Activated naive CD4-positive, alpha-beta T cell treated with anti-CD3 and anti-CD28 coated beads, Interleukin-2, amount 50 U/mL, for 72 hours (primary cell): ENCODE measurements around the gene ABL1. TPM values are rescaled to one million over a fixed set of nuclear protein-coding genes. Genes with fewer than 3 reads are reported as not detected.

ENCODE experiments used
- ATAC-seq, 2 donors: fragments of 150-1000 bp; cut with Tn5 transposase; 2 replicates each; pipeline ENCODE4 v1.10.0; 2021; ENCODE audit warnings: mild to moderate bottlenecking in 2 of 2, moderate library complexity in 2 of 2
- DNase-seq, 2 donors: peaks; one replicate each; pipeline ENCODE4 v3.0.0; 2021 to 2022; ENCODE audit warnings: low spot score in 2 of 2
- H3K27ac Mint-ChIP-seq, 2 donors: one replicate each; pipeline ENCODE4 v1.8.0; 2022; ENCODE audit warnings: mild to moderate bottlenecking in 2 of 2, mixed read lengths in 2 of 2
- H3K36me3 Mint-ChIP-seq, 2 donors: one replicate each; pipeline ENCODE4 v1.8.0; 2022; ENCODE audit warnings: mixed read lengths in 2 of 2
- H3K9me3 Mint-ChIP-seq, 2 donors: one replicate each; pipeline ENCODE4 v1.8.0; 2022; ENCODE audit warnings: mixed read lengths in 2 of 2
- total RNA-seq, 2 donors: library from RNA; stranded (reverse); gene quantifications; one replicate each; pipeline ENCODE4 v1.2.3, GENCODE V29; 2022

ABL1 gene
- total RNA-seq, 2 donors from 2014 or later: 24.4 to 35.0 TPM

DNA sequence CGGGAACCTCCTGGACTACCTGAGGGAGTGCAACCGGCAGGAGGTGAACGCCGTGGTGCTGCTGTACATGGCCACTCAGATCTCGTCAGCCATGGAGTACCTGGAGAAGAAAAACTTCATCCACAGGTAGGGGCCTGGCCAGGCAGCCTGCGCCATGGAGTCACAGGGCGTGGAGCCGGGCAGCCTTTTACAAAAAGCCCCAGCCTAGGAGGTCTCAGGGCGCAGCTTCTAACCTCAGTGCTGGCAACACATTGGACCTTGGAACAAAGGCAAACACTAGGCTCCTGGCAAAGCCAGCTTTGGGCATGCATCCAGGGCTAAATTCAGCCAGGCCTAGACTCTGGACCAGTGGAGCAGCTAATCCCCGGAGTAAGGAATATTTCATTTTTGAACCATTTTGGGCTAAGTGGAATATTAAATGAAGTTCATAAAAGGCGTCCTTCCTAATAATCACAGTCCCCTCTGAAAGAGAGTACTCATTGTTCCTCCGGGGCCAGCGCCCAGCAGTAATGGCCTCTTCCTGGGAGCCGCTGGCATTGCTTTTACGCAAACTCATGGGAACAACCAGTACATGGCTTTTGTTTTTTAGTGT, 38.0 kb downstream of the ABL1 start:
- DNase-seq: no peak
- no peak for ATAC-seq
- Mint-ChIP-seq H3K27ac (no peak overlapping the region), H3K36me3 (peaks cover 0 to 10% of the 10 kb centered on the region in 2 donors), H3K9me3 (no peaks in the 10 kb centered on the region)

DNA sequence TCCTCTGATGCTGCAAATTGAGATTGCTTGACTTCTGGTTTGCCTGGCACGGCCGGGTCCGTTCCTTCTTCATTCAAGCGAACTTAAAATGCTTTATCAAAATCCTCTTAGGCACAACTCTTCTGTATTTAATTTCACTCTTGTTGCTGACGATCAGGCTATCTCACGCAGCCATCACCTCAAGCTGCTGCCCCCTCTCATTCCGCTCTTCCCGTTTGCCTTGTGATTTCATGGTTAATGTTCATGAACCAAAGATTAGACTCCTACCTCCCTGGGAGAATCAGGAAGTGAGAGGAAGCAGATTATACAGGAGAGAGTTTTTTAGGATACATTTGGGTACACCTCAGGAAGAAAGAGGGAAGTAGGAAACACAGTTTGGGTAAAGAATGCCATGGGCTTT, 38.9 kb downstream of the ABL1 start:
- no peak for DNase-seq
- ATAC-seq: no peak
- Mint-ChIP-seq H3K27ac (no peak overlapping the region), H3K36me3 (peaks cover 0 to 10% of the 10 kb centered on the region in 2 donors), H3K9me3 (no peaks in the 10 kb centered on the region)

DNA sequence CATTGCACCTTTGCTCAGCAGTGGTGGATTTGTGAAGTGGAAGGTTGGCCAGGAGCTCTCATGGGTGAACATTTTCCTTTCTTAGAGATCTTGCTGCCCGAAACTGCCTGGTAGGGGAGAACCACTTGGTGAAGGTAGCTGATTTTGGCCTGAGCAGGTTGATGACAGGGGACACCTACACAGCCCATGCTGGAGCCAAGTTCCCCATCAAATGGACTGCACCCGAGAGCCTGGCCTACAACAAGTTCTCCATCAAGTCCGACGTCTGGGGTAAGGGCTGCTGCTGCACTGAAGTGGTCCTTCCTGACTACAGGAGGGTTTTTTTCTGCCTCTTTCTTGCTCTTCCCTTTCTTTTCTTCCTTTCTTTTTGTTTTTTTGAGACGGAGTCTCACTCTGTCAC, 39.7 kb downstream of the ABL1 start:
- no peaks in the 10 kb centered on the region for H3K9me3 Mint-ChIP-seq
- DNase-seq (no peak), ATAC-seq (no peak)
- peaks cover 0 to 10% of the 10 kb centered on the region in 2 donors for H3K36me3 Mint-ChIP-seq
- peak overlapping the region in 1 of 2 donors; percentile 26 for H3K27ac Mint-ChIP-seq

DNA sequence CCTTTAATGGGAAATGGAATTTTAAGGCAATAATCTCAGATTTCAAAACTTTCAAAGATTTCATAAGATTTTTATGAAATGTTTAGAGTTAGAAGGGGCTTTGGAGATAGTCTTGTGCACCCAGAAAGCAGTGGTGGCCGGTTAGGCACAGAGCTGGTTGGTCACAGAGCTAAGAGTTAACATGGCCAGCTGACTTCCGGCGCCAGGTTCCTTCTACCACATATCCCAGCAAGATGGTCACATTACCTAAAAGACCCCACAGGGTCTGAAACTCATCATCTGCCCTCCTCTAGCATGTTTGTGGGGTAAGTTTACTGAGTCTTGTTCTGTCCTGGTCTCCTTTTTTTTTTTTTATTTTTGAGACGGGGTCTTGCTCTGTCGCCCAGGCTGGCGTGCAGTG, 42.2 kb downstream of the ABL1 start:
- H3K27ac Mint-ChIP-seq: no peak overlapping the region
- no peak for ATAC-seq

DNA sequence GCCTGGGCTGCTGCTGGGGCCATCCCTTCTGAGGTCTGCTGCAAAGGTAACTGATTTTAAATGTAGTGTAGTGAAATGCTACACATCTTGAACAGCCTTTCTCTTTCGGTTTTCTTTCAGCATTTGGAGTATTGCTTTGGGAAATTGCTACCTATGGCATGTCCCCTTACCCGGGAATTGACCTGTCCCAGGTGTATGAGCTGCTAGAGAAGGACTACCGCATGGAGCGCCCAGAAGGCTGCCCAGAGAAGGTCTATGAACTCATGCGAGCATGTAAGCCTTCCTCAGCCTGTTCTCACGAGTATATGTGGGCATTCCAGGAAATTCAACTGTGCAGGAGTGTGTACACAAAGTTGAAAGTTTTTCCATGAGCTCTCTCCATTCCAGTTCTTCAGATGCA, 43.2 kb downstream of the ABL1 start:
- no peak for ATAC-seq
- DNase-seq: no peak
- Mint-ChIP-seq H3K9me3 (no peaks in the 10 kb centered on the region), H3K36me3 (peaks cover 7 to 12% of the 10 kb centered on the region in 2 donors), H3K27ac (no peak overlapping the region)

More for the DNA sequence above, 42.2 kb downstream of the ABL1 start:
- Mint-ChIP-seq H3K36me3 (peaks cover 7 to 12% of the 10 kb centered on the region in 2 donors), H3K9me3 (no peaks in the 10 kb centered on the region)
- DNase-seq: no peak

DNA sequence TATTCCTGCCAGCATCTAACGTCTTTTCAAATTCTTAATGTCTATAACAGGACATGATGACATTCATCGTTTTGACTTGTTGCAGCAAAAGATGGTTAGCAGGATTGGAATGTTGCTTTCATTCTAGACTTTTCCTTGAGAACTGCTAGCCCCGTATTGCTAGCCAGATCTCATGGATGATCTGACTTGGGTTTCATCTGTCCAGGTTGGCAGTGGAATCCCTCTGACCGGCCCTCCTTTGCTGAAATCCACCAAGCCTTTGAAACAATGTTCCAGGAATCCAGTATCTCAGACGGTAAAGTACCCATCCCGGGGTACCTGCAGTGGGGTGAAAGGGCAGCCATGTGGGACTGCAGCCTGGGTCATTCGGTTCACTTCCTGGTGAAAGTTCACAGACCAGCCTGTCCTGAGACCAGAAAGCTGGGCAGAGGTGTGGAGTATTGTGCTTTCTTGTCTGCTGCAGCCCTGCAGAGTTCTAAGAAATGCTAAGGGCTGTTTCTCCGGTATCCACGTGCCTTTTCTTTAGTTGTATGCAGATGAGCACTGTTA, 44.9 kb downstream of the ABL1 start:
- Mint-ChIP-seq H3K9me3 (no peaks in the 10 kb centered on the region), H3K36me3 (peaks cover 7% of the 10 kb centered on the region in 2 donors), H3K27ac (no peak overlapping the region)
- DNase-seq (no peak), ATAC-seq (no peak)

DNA sequence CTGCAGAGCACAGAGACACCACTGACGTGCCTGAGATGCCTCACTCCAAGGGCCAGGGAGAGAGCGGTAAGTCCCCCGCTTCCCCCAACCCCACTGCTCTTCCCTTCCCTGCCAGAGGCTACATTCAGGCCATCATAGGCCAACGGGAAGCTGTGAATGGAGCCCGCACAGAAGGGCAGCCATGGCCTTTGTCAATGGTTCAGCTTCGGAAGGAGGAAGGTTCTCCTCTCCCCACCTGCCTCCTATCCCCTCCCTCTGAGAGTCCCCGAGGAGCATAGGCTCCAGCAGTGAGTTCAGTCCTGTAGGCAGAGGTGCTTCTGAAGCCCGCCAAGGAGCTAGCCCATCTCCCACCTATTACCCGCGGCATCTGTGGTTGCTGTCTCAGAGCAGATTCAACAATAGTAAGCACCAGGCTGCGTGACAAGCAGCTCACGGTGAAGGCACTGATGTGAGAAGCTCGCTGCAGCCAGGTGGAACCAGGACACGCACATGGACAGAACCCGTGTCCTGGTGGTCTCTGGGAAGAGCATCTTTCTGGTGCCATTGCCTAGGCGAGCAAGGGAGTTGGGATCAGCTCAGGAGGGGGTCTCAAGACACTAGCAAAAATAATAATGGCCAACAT, 45.7 kb downstream of the ABL1 start:
- ATAC-seq (no peak), DNase-seq (no peak)
- Mint-ChIP-seq H3K27ac (no peak overlapping the region), H3K36me3 (peaks cover 7% of the 10 kb centered on the region in 2 donors), H3K9me3 (no peaks in the 10 kb centered on the region)

DNA sequence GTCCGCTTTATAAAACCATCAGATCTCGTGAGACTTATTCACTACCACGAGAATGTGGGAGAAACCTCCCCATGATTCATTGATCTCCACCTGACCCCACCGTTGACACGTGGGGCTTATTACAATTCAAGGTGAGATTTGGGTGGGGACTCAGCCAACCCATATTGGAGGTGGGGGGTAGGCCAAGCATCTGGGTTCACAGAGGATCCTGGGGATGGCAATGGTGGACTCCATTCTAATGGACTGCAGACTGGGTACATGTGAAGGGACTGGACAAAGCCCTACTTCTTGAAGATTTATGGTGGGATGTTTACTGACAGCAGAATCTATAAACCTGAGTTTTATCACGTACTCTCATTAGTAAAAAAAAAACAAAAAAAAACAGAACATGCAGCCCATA, 46.5 kb downstream of the ABL1 start:
- no peak for ATAC-seq
- H3K27ac Mint-ChIP-seq: peak overlapping the region in 1 of 2 donors; percentile 9
- peaks cover 7% of the 10 kb centered on the region in 2 donors for H3K36me3 Mint-ChIP-seq
- H3K9me3 Mint-ChIP-seq: no peaks in the 10 kb centered on the region
- DNase-seq: no peak

DNA sequence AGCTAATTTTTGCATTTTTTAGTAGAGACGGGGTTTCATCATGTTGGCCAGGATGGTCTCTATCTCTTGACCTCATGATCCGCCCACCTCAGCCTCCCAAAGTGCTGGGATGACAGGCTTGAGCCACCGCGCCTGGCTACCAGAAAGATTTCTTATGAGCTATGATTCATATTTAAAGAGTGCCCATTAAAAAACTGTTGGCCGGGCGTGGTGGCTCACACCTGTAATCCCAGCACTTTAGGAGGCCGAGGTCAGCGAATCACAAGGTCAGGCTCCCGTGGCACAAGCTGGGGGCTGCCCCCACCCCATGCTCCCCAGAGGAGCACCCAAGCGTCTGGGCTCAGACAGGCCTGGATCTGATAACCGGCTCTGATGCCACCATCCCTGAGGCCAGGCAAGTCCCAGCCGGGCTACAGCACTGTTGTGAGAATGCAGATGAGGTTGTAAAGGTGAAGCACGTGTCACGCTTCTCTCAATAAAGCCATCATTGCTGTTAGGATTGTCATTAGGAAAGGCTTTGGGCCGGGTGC, 47.7 kb downstream of the ABL1 start:
- ATAC-seq (peak in 1 of 2 donors; percentile 20), DNase-seq (no peak)
- Mint-ChIP-seq H3K9me3 (no peaks in the 10 kb centered on the region), H3K36me3 (peaks cover 7% of the 10 kb centered on the region in 2 donors), H3K27ac (no peak overlapping the region)

DNA sequence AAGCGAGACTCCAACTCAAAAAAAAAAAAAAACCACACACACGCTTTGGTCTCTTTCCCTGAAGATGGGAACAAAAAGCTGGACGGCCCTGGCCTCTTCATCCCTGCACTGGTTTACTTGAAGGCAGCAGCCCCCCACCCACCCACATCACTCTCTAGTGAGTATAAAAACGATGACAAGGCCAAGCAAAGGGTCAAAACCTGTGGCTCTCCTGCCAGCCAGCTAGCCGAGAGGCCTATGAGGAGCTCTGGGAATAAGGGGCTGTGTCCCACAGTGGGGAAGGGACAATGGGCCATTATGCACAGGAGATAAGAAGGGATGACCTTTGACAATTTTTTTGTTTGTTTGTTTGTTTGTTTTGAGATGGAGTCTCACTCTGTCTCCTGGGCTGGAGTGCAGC, 48.4 kb downstream of the ABL1 start:
- Mint-ChIP-seq H3K9me3 (no peaks in the 10 kb centered on the region), H3K27ac (peak overlapping the region in 1 of 2 donors; percentile 55), H3K36me3 (peaks cover 7% of the 10 kb centered on the region in 2 donors)
- no peak for ATAC-seq
- DNase-seq: no peak

DNA sequence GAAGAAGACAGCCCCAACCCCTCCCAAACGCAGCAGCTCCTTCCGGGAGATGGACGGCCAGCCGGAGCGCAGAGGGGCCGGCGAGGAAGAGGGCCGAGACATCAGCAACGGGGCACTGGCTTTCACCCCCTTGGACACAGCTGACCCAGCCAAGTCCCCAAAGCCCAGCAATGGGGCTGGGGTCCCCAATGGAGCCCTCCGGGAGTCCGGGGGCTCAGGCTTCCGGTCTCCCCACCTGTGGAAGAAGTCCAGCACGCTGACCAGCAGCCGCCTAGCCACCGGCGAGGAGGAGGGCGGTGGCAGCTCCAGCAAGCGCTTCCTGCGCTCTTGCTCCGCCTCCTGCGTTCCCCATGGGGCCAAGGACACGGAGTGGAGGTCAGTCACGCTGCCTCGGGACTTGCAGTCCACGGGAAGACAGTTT, 49.1 kb downstream of the ABL1 start:
- Mint-ChIP-seq H3K27ac (no peak overlapping the region), H3K36me3 (peaks cover 7% of the 10 kb centered on the region in 2 donors), H3K9me3 (no peaks in the 10 kb centered on the region)
- no peak for DNase-seq
- ATAC-seq: no peak

DNA sequence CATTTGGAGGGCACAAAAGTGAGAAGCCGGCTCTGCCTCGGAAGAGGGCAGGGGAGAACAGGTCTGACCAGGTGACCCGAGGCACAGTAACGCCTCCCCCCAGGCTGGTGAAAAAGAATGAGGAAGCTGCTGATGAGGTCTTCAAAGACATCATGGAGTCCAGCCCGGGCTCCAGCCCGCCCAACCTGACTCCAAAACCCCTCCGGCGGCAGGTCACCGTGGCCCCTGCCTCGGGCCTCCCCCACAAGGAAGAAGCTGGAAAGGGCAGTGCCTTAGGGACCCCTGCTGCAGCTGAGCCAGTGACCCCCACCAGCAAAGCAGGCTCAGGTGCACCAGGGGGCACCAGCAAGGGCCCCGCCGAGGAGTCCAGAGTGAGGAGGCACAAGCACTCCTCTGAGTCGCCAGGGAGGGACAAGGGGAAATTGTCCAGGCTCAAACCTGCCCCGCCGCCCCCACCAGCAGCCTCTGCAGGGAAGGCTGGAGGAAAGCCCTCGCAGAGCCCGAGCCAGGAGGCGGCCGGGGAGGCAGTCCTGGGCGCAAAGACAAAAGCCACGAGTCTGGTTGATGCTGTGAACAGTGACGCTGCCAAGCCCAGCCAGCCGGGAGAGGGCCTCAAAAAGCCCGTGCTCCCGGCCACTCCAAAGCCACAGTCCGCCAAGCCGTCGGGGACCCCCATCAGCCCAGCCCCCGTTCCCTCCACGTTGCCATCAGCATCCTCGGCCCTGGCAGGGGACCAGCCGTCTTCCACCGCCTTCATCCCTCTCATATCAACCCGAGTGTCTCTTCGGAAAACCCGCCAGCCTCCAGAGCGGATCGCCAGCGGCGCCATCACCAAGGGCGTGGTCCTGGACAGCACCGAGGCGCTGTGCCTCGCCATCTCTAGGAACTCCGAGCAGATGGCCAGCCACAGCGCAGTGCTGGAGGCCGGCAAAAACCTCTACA, 49.8 kb downstream of the ABL1 start:
- DNase-seq (no peak), ATAC-seq (no peak)
- H3K9me3 Mint-ChIP-seq: no peaks in the 10 kb centered on the region
- no peak overlapping the region for H3K27ac Mint-ChIP-seq
- peaks cover 7% of the 10 kb centered on the region in 2 donors for H3K36me3 Mint-ChIP-seq

DNA sequence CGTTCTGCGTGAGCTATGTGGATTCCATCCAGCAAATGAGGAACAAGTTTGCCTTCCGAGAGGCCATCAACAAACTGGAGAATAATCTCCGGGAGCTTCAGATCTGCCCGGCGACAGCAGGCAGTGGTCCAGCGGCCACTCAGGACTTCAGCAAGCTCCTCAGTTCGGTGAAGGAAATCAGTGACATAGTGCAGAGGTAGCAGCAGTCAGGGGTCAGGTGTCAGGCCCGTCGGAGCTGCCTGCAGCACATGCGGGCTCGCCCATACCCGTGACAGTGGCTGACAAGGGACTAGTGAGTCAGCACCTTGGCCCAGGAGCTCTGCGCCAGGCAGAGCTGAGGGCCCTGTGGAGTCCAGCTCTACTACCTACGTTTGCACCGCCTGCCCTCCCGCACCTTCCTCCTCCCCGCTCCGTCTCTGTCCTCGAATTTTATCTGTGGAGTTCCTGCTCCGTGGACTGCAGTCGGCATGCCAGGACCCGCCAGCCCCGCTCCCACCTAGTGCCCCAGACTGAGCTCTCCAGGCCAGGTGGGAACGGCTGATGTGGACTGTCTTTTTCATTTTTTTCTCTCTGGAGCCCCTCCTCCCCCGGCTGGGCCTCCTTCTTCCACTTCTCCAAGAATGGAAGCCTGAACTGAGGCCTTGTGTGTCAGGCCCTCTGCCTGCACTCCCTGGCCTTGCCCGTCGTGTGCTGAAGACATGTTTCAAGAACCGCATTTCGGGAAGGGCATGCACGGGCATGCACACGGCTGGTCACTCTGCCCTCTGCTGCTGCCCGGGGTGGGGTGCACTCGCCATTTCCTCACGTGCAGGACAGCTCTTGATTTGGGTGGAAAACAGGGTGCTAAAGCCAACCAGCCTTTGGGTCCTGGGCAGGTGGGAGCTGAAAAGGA, 50.7 kb downstream of the ABL1 start:
- Mint-ChIP-seq H3K36me3 (peaks cover 6% of the 10 kb centered on the region in 2 donors), H3K9me3 (no peaks in the 10 kb centered on the region), H3K27ac (peak overlapping the region; percentile 68 to 88)
- DNase-seq (no peak), ATAC-seq (no peak)

DNA sequence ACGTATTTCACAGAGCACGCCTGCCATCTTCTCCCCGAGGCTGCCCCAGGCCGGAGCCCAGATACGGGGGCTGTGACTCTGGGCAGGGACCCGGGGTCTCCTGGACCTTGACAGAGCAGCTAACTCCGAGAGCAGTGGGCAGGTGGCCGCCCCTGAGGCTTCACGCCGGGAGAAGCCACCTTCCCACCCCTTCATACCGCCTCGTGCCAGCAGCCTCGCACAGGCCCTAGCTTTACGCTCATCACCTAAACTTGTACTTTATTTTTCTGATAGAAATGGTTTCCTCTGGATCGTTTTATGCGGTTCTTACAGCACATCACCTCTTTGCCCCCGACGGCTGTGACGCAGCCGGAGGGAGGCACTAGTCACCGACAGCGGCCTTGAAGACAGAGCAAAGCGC, 51.9 kb downstream of the ABL1 start:
- H3K36me3 Mint-ChIP-seq: no peaks in the 10 kb centered on the region

DNA sequence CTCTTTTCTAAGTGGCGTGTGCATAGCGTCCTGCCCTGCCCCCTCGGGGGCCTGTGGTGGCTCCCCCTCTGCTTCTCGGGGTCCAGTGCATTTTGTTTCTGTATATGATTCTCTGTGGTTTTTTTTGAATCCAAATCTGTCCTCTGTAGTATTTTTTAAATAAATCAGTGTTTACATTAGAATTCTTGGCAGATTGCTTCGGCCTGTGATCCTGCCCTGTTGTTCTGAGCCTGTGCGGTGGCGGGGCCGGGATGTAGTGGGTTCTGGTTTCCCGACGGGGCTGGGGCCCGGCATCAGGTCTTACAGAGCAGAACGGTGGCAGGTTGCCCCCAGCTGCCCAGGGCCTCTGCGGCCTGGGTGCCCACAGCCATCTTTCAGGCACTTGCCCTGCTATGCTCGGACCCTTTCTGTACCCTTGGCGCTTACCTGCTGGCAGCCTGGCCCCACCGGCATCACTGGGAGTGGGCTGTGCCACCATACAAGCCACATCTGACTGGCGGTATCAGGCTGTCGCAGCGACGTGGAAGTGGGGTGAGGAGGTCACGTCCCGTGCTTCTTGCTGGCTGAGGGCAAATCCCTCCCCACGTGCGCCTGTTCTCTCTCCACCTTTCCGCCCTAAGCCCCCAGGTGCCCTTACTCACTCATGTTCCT, 52.6 kb downstream of the ABL1 start:
- Mint-ChIP-seq H3K9me3 (no peaks in the 10 kb centered on the region), H3K27ac (peak overlapping the region; percentile 20 to 88), H3K36me3 (no peaks in the 10 kb centered on the region)
- DNase-seq (no peak), ATAC-seq (no peak)

More for the DNA sequence above, 51.9 kb downstream of the ABL1 start:
- DNase-seq: no peak
- no peak for ATAC-seq
- H3K27ac Mint-ChIP-seq: peak overlapping the region; percentile 88 to 89
- H3K9me3 Mint-ChIP-seq: no peaks in the 10 kb centered on the region
